Ecto neural progenitor cell (in vitro differentiated cells): ENCODE data around the gene SEMA4D.
"Not testable (repeated sequence)": the region's sequence is repeated elsewhere in the genome, so short reads cannot be mapped to it uniquely, and the experiment has no call there.

Experiments
- DNase-seq: peaks from one replicate; pipeline ENCODE4 v3.0.0-alpha.2; 2018; ENCODE audit warnings: low spot score

The SEMA4D gene

GRCh38 chr9:89352451-89352850 lies 145.5 kb downstream of the SEMA4D start:
- no peak for DNase-seq

GRCh38 chr9:89351584-89352300 lies 146.2 kb downstream of the SEMA4D start:
- DNase-seq = no peak

GRCh38 chr9:89350988-89351557 lies 146.8 kb downstream of the SEMA4D start:
- DNase-seq = no peak

GRCh38 chr9:89349607-89350006 lies 148.3 kb downstream of the SEMA4D start:
- DNase-seq = no peak

GRCh38 chr9:89347651-89348050 lies 150.3 kb downstream of the SEMA4D start:
- DNase-seq = no peak

- DNase-seq = no peak
Observed at GRCh38 chr9:89346696-89347095, 151.2 kb downstream of the SEMA4D start.

GRCh38 chr9:89345476-89345875 lies 152.4 kb downstream of the SEMA4D start:
- no peak for DNase-seq

- DNase-seq = not testable (repeated sequence)
Observed at GRCh38 chr9:89343812-89344211, 154.1 kb downstream of the SEMA4D start.

- no peak for DNase-seq
Observed at GRCh38 chr9:89342948-89343347, 155.0 kb downstream of the SEMA4D start.

GRCh38 chr9:89342213-89342612 lies 155.7 kb downstream of the SEMA4D start:
- no peak for DNase-seq

- no peak for DNase-seq
Observed at GRCh38 chr9:89340332-89340731, 157.6 kb downstream of the SEMA4D start.

GRCh38 chr9:89339807-89340206 lies 158.1 kb downstream of the SEMA4D start:
- no peak for DNase-seq

- no peak for DNase-seq
Observed at GRCh38 chr9:89330513-89330912, 167.4 kb downstream of the SEMA4D start.

- DNase-seq = no peak
Observed at GRCh38 chr9:89329917-89330316, 168.0 kb downstream of the SEMA4D start.

- DNase-seq = no peak
Observed at GRCh38 chr9:89328064-89328463, 169.8 kb downstream of the SEMA4D start.

- DNase-seq = no peak
Observed at GRCh38 chr9:89325733-89326132, 172.2 kb downstream of the SEMA4D start.

- DNase-seq = no peak
Observed at GRCh38 chr9:89323390-89323789, 174.5 kb downstream of the SEMA4D start.

- DNase-seq = no peak
Observed at GRCh38 chr9:89319015-89319905, 178.7 kb downstream of the SEMA4D start.

GRCh38 chr9:89318123-89319014 lies 179.5 kb downstream of the SEMA4D start, which contains the start of gene SECISBP2:
Gene SECISBP2 (plus strand): TSS chr9:89318500. CDS start chr9:89318577, 77 bp downstream.
- peak; percentile 97 for DNase-seq

- DNase-seq = no peak
Observed at GRCh38 chr9:89317282-89317681, 180.6 kb downstream of the SEMA4D start.

GRCh38 chr9:89315482-89315881 lies 182.4 kb downstream of the SEMA4D start:
- DNase-seq = no peak

- DNase-seq = no peak
Observed at GRCh38 chr9:89314955-89315354, 183.0 kb downstream of the SEMA4D start.
